GM18502 (cell line): ENCODE results near the gene ECT2.
"Not testable (repeated sequence)": the region's sequence is repeated elsewhere in the genome, so short reads cannot be mapped to it uniquely, and the experiment has no call there.

Experiments
- ATAC-seq: cut with Tn5 transposase; IDR thresholded peaks from one replicate; pipeline ENCODE4 v1.9.1; 2021; ENCODE audit warnings: mild to moderate bottlenecking; ENCODE audit not compliant: unreplicated experiment, poor library complexity

ECT2 gene

DNA sequence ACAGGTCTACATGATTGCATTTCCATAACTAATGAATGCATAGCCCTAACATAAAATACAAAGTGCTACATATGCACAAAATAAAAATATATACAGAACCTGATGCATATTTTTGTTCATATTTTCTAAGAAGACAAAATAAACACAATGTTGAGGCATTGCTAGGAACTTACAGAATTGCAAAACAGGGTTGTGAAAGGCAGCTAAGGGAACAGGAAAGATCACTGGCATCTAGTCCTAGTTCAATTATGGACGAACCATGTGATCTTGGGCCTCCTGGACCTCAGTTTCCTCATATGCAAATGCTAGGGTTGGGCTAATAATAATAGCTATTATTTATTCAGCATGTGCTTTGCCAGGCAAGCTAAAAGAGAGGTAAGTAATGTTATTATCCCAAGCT lies 24.1 kb upstream of the ECT2 start:
- ATAC-seq = no peak

DNA sequence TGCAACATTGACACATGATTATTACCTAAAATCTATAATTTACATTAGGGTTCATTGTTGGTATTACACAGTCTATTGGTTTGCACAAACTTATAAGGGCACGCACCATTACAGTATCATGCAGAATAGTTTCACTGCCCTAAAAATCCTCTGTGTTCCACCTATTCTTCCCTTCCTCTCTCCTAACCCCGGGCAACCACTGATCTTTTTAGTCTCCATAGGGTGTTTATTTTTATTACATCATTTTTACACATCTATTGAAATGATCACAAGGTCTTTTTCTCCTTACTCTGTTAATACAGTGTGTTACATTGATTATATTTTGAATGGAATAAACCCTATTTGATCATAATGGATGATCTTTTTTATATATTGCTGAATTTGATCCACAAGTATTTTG lies 15.5 kb upstream of the ECT2 start:
- ATAC-seq = no peak

- ATAC-seq = no peak
Measured at GRCh38 chr3:172739462-172739861, 11.1 kb upstream of the ECT2 start.

GRCh38 chr3:172746475-172746874 lies 4.1 kb upstream of the ECT2 start:
- ATAC-seq = no peak

DNA sequence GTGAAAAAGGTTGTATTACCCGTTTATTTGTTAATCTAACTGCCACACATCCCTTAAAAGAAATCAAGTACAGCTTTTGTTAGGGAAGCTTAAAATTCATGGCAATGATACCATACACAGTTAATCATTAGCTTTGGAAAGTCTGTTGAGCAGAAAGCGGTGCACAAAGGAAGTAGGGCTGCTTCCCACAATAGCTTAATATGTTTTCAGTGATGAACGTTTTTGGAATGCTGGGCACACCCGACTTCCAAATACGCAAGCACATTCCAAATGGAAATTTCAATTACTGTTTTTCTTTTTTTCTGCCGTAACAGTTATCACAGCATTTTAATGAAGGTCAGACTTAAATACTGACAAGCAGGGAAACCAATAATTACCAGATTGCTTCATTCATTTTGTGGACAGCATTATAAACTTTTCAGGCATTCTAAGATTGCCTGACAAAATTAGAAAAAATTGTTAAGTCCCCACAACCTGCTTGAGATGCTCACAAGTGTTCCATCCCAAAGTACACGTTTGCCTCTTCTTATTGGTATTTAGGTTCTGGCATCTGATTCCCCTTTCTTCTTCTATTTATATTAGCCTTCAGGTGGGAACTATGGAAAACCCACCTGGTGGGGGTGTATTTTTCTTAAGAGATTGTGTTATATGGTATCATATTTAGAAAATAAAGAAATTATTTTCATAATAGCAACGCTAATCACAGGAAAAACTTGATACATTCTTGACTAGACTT lies 1.1 kb upstream of the ECT2 start:
- no peak for ATAC-seq

DNA sequence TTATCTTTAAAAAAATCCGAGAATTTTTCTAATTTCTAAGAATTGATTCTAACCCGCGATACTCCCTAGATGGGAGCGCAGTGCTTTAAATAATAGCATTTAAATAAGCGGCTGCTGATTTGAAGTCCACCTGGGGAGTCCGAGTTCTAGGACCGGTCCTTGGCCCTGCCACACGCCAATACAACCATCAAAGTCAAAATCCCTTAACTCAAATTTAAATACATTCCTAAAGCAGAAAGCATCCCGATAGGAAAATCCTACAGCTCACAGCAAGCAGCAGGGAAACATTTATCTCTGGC lies 508 bp upstream of the ECT2 start:
- no peak for ATAC-seq

- peak; percentile 28 for ATAC-seq
Measured at GRCh38 chr3:172751175-172751704, 714 bp downstream of the ECT2 start.

GRCh38 chr3:172752651-172753050 lies 2.1 kb downstream of the ECT2 start:
- ATAC-seq = no peak

DNA sequence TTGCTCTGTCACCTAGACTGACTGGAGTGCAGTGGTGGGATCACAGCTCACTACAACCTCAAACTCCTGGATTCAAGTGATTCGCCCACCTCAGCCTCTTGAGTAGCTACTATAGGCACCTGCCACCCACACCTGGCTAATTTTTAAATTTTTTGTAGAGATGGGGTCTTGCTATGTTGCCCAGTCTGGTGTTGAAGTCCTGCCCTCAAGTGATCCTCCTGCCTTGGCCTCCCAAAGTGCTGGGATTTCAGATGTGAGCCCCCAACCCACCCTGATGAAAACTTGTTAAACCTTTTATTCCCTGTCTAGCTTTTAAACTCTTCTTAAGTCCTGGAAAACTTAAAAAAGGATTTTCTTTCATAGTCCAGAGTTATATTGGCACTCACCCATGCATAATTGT lies 2.6 kb downstream of the ECT2 start:
- ATAC-seq = no peak

DNA sequence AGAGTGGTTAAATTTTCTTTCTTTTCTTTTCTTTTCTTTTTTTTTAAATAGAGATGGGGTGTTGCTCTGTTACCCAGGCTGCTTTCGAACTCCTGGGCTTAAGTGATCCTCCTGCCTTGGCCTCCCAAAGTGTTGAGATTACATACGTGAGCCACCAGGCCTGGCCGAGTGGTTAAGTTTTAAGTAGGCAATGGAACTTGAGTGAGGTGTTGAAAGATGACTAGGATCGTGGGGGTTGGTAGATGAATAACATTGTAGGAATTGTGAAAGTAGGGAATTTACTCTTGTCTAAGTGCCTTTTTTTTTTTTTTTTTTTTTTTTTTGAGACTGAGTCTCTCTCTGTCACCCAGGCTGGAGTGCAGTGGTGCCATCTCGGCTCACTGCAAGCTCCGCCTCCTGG lies 9.9 kb downstream of the ECT2 start:
- ATAC-seq = not testable (repeated sequence)

- ATAC-seq = no peak
Measured at GRCh38 chr3:172766241-172766640, 15.7 kb downstream of the ECT2 start.

DNA sequence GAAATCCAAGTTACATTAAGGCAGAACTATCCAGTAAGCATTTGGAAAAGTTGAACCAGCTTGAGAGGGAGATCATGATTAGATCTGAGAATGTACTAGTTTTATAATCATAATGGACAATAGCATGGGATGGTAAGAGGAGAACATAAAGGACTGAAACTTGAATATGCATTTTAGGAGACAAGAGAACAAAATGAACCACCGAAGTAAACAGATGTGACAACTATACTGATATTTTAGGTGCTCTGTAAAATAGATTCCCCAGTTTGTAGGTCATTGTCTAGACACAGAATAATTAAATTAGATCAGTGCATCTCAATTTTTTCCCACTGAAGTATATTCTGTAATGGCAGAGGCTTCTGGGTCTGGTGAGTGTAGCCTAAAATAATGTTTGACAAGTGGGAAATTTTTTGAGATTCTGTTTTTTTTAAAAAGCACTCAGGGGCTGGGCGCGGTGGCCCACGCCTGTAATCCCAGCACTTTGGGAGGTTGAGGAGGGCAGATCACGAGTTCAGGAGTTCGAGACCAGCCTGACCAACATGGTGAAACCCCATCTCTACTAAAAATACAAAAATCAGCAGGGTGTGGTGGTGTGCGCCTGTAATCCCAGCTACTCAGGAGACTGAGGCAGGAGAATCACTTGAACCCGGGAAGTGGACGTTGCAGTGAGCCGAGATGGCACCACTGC lies 16.3 kb downstream of the ECT2 start:
- no peak for ATAC-seq

DNA sequence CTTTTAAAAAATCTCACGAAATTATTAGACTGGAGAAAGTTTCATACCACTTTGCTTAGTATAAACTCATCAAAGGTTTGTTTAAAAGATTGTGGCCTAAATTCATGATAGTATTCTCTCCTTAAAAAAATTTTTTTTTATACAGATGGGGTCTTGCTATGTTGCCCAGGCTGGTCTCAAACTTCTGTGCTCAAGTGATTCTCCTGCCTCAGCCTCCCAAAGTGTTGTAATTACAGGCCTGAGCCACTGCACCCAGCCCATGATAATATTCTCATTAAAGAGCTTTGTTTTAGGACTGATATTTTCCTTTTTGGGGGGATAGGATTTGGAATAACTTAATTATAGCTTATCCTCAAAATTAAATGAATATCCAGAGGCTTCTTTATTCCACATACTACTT lies 19.9 kb downstream of the ECT2 start:
- ATAC-seq = no peak

DNA sequence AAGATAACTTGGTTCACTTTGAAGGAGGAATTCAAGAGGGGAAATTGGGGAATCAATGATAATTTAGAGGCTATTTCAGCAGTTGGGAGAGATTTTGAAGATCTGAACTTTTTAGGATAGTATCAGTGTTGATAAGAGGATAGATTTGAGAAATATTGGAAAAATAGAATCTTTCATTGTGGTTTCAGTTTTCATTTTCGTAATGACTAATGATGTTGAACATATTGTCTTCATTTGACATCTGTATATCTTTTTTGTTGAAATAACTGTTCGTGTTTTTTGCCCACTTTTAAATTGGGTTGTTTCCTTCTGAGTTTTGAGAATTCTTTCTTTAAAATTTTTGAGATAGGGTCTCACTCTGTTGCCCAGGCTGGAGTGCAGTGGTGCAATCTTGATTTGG lies 21.1 kb downstream of the ECT2 start:
- ATAC-seq = no peak

GRCh38 chr3:172776049-172776717 lies 25.7 kb downstream of the ECT2 start:
- no peak for ATAC-seq

- ATAC-seq = no peak
Measured at GRCh38 chr3:172777901-172778300, 27.4 kb downstream of the ECT2 start.

DNA sequence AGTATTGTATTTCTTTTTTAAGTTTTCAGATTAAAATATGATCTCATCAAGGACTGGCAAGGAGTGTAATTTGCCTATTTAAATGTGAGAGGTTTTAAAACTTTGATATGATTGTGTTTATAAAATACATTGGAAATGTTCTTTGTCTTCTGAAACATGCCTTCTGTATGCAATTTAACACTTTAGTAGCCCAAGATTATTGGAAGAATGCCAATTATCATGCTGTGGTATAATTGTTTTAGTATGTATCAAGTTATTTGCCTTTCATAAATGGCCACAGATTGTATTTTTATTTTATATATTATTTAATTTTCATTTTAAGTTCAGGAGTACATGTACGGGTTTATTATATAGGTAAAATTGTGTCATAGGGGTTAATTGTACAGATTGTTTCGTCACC lies 31.7 kb downstream of the ECT2 start:
- no peak for ATAC-seq

- no peak for ATAC-seq
Measured at GRCh38 chr3:172786036-172786435, 35.5 kb downstream of the ECT2 start.

DNA sequence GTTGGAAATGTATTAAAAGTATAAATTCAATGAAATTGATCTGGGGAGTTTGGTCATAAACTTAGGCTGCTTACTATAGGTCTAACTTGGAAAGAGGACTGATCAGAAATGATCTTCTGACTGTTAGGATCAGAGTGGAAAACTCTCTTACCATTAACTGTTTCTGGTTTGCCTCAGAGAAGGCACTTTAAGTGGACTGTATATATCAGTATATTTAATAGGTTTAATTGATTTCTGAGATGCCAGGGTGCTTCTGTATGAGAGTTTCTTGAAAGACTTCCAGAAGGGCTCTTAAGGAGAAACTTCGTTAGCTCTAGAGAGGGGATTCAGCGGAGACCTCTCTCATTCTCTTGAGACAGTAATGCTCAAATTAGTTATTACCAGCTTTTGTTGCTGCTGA lies 36.5 kb downstream of the ECT2 start:
- ATAC-seq = no peak

GRCh38 chr3:172787746-172788145 lies 37.2 kb downstream of the ECT2 start:
- ATAC-seq = no peak

DNA sequence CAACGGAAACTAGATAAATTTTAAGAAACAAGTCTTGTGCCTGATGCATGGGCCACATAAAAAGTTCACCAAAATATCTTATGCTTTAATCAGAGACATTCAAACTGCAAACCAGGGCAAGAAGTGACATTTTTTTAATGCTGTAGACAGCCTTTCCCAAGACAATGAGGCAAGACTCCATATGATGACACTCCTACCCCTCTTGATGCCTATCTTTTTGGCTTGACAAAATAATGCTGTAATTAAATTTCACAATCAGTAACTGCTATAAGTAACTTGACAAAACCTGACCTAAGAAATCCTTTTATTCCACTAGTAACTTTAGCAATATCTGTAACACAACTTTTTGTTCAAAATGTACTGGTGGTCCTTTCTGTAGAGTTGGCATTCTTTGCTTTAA lies 48.7 kb downstream of the ECT2 start:
- ATAC-seq = no peak

DNA sequence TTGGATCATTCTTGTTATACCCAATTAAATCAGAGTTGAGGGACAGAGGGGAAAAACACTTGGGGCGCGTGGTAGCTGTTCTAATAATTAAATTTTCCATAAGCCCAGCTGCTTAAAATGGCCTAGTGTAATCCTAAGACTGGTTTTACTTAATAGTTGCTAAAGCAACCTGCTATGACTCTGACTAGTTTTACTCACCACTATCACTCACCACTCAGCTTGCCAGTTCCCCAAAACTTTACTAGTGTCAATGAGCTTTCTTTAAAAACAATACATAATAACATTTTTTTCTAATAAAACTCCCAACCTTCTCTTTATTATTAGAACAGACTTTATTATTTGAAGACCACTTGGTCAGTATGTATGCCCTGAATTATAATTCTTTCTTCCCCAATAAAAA lies 49.6 kb downstream of the ECT2 start:
- no peak for ATAC-seq
